ENCODE data around the gene RICTOR.

- TF ChIP-seq CTCF (IDR thresholded peaks at IDR 0.05) (no peak), POLR2A (IDR thresholded peaks at IDR 0.05) (no peak)
Observed at GRCh38 chr5:39082995-39083394, 8.8 kb upstream of the RICTOR start.

All from lower leg skin (tissue), 3 donors.